ES-I3 (cell line): ENCODE results near the gene CHST11.
"Not testable (repeated sequence)": the region's sequence is repeated elsewhere in the genome, so short reads cannot be mapped to it uniquely, and the experiment has no call there.

Source experiments
- H3K36me3 ChIP-seq: 2 replicates; pipeline ENCODE4 v1.6.1; 2013; ENCODE audit warnings: mild to moderate bottlenecking, low read length, control low read depth, moderate library complexity; ENCODE audit not compliant: insufficient read depth
- H3K4me1 ChIP-seq: 2 replicates; pipeline ENCODE4 v1.6.1; 2013; ENCODE audit warnings: mild to moderate bottlenecking, control low read depth, low read length; ENCODE audit not compliant: insufficient read depth
- H3K9ac ChIP-seq: 2 replicates; pipeline ENCODE4 v1.6.1; 2013; ENCODE audit warnings: low read depth, mild to moderate bottlenecking, low read length, moderate library complexity
- H3K9me3 ChIP-seq: 2 replicates; pipeline ENCODE4 v1.6.1; 2013; ENCODE audit warnings: mild to moderate bottlenecking, low read length, moderate library complexity; ENCODE audit not compliant: control insufficient read depth, insufficient read depth

CHST11 gene

GRCh38 chr12:104519190-104520019, 62.7 kb downstream of the CHST11 start:
- Histone ChIP-seq H3K36me3 (no peaks in the 10 kb centered on the region), H3K9ac (no peak overlapping the region), H3K9me3 (no peaks in the 10 kb centered on the region), H3K4me1 (peaks cover 24% of the 10 kb centered on the region)

GRCh38 chr12:104520242-104520900, 63.6 kb downstream of the CHST11 start:
- Histone ChIP-seq H3K9me3 (no peaks in the 10 kb centered on the region), H3K4me1 (peaks cover 29% of the 10 kb centered on the region), H3K36me3 (no peaks in the 10 kb centered on the region), H3K9ac (no peak overlapping the region)

- H3K36me3 ChIP-seq: no peaks in the 10 kb centered on the region
- peaks cover 42% of the 10 kb centered on the region for H3K4me1 ChIP-seq
- no peaks in the 10 kb centered on the region for H3K9me3 ChIP-seq
- no peak overlapping the region for H3K9ac ChIP-seq
Observed at GRCh38 chr12:104521731-104522130, 65.0 kb downstream of the CHST11 start.

- Histone ChIP-seq H3K9ac (no peak overlapping the region), H3K4me1 (peaks cover 45% of the 10 kb centered on the region), H3K9me3 (no peaks in the 10 kb centered on the region), H3K36me3 (no peaks in the 10 kb centered on the region)
Observed at GRCh38 chr12:104522985-104523722, 66.4 kb downstream of the CHST11 start.

- H3K4me1 ChIP-seq: peaks cover 43% of the 10 kb centered on the region
- no peak overlapping the region for H3K9ac ChIP-seq
- H3K36me3 ChIP-seq: no peaks in the 10 kb centered on the region
- no peaks in the 10 kb centered on the region for H3K9me3 ChIP-seq
Observed at GRCh38 chr12:104524034-104524832, 67.5 kb downstream of the CHST11 start.

- Histone ChIP-seq H3K4me1 (peaks cover 26% of the 10 kb centered on the region), H3K9ac (no peak overlapping the region), H3K36me3 (no peaks in the 10 kb centered on the region), H3K9me3 (no peaks in the 10 kb centered on the region)
Observed at GRCh38 chr12:104526320-104526719, 69.6 kb downstream of the CHST11 start.

GRCh38 chr12:104526751-104527150, 70.0 kb downstream of the CHST11 start:
- Histone ChIP-seq H3K9ac (no peak overlapping the region), H3K36me3 (no peaks in the 10 kb centered on the region), H3K4me1 (peaks cover 26% of the 10 kb centered on the region), H3K9me3 (no peaks in the 10 kb centered on the region)

GRCh38 chr12:104527653-104528052, 70.9 kb downstream of the CHST11 start:
- not testable (repeated sequence) for H3K9me3 ChIP-seq, H3K36me3 ChIP-seq
- H3K4me1 ChIP-seq: peaks cover 26% of the 10 kb centered on the region

GRCh38 chr12:104529130-104529874, 72.6 kb downstream of the CHST11 start:
- Histone ChIP-seq H3K4me1 (peaks cover 24% of the 10 kb centered on the region), H3K36me3 (no peaks in the 10 kb centered on the region), H3K9ac (no peak overlapping the region), H3K9me3 (no peaks in the 10 kb centered on the region)

More at GRCh38 chr12:104527653-104528052, 70.9 kb downstream of the CHST11 start:
- not testable (repeated sequence) for H3K9ac ChIP-seq

GRCh38 chr12:104532636-104533035, 75.9 kb downstream of the CHST11 start:
- H3K4me1 ChIP-seq: peaks cover 7% of the 10 kb centered on the region
- no peaks in the 10 kb centered on the region for H3K9me3 ChIP-seq
- no peaks in the 10 kb centered on the region for H3K36me3 ChIP-seq
- H3K9ac ChIP-seq: no peak overlapping the region

- Histone ChIP-seq H3K9ac (no peak overlapping the region), H3K9me3 (no peaks in the 10 kb centered on the region), H3K4me1 (peaks cover 7% of the 10 kb centered on the region), H3K36me3 (no peaks in the 10 kb centered on the region)
Observed at GRCh38 chr12:104533134-104533533, 76.4 kb downstream of the CHST11 start.

- no peaks in the 10 kb centered on the region for H3K36me3 ChIP-seq
- no peaks in the 10 kb centered on the region for H3K9me3 ChIP-seq
- no peak overlapping the region for H3K9ac ChIP-seq
- peaks cover 7% of the 10 kb centered on the region for H3K4me1 ChIP-seq
Observed at GRCh38 chr12:104534162-104534856, 77.6 kb downstream of the CHST11 start.

GRCh38 chr12:104534857-104535248, 78.1 kb downstream of the CHST11 start:
- Histone ChIP-seq H3K9ac (no peak overlapping the region), H3K4me1 (peaks cover 7% of the 10 kb centered on the region), H3K36me3 (no peaks in the 10 kb centered on the region)

More at GRCh38 chr12:104534857-104535248, 78.1 kb downstream of the CHST11 start:
- no peaks in the 10 kb centered on the region for H3K9me3 ChIP-seq
